GM23248 (cell line): ENCODE measurements around the gene SLC13A2.

Experiments
- EZH2 ChIP-seq: fragments of 200-600 bp; sonication (generic); IDR thresholded peaks from 2 replicates; pipeline ENCODE4 v1.6.1; 2018; ENCODE audit warnings: antibody characterized with exemption, mild to moderate bottlenecking; ENCODE audit not compliant: insufficient read depth, poor library complexity, severe bottlenecking
- EZH2phosphoT487 ChIP-seq: fragments of 200-600 bp; sonication (generic); IDR thresholded peaks from 2 replicates; pipeline ENCODE4 v1.6.1; 2018; ENCODE audit warnings: antibody characterized with exemption, moderate library complexity, mild to moderate bottlenecking, low read depth; ENCODE audit not compliant: insufficient read depth

DNA sequence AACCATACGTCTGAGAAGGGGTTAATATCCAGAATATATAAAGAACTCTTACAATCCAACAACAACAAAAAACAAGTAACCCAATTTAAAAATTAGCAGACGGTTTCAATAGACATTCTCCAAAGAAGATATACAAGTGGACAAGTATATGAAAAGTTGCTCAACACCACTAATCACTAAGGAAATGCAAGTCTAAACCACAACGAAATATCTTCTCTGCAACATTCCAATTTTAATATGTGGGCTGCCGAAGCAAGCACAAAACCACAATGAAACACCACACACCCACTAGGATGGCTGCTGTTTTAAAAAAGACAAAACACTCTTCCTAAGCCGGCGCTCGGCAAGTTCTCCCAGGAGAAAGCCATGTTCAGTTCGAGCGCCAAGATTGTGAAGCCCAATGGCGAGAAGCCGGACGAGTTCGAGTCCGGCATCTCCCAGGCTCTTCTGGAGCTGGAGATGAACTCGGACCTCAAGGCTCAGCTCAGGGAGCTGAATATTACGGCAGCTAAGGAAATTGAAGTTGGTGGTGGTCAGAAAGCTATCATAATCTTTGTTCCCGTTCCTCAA lies 5.9 kb upstream of the SLC13A2 start:
- TF ChIP-seq EZH2phosphoT487 (peak; percentile 83; the same call in 1 of the 2 replicates), EZH2 (no peak)
